Erythroblast (primary cell): ENCODE data around the gene COX6A2.

ENCODE experiments used
- GATA1 ChIP-seq: IDR thresholded peaks from 2 replicates; pipeline ENCODE4 v1.6.1; 2011; ENCODE audit warnings: low read depth, mild to moderate bottlenecking, control low read depth, low read length, moderate library complexity
- POLR2A ChIP-seq: IDR thresholded peaks from 2 replicates; pipeline ENCODE4 v1.6.1; 2011; ENCODE audit warnings: mild to moderate bottlenecking, low read length

GRCh38 chr16:31385680-31386079 is 42.5 kb downstream of the COX6A2 start:
- TF ChIP-seq POLR2A (no peak), GATA1 (no peak)
